Suprapubic skin (tissue), 3 donors: ENCODE measurements around the gene TJP3.

Experiments
- CTCF ChIP-seq, 2 donors: fragments of 200-600 bp in 1 of 2; fragments of 450-650 bp in 1 of 2; sonication (generic) in 1 of 2; IDR thresholded peaks; one replicate each; pipeline ENCODE4 v1.5.1; 2016 to 2019; ENCODE audit warnings: antibody characterized with exemption in 2 of 2, mild to moderate bottlenecking in 1 of 2, moderate library complexity in 1 of 2
- POLR2AphosphoS5 ChIP-seq, 3 donors: sonication (generic); formaldehyde crosslinking; IDR thresholded peaks; one replicate each; pipeline ENCODE4 v1.6.1; 2017; ENCODE audit warnings: antibody characterized with exemption in 3 of 3

- TF ChIP-seq CTCF (IDR thresholded peaks at IDR 0.05): no peak
- TF ChIP-seq POLR2AphosphoS5 (IDR thresholded peaks at IDR 0.05): no peak
These were observed 51.5 kb downstream of the TJP3 start for GRCh38 chr19:3759482-3760254.
